Pancreas (tissue), 10 donors: Measurements from ENCODE around the gene CFAP157. TPM values are rescaled to one million over a fixed set of nuclear protein-coding genes. Genes with fewer than 3 reads are reported as not detected.
A peak's percentile ranks its signal among the peaks of the same experiment; 100 is the strongest.

Experiments
- ATAC-seq, 4 donors: fragments of 200-7000 bp; cut with Tn5 transposase; one replicate each; pipeline versions ENCODE4 v1.8.0 to v1.9.1; 2020; ENCODE audit warnings: mild to moderate bottlenecking in 4 of 4, moderate library complexity in 4 of 4
- DNase-seq, 6 donors: peaks; one replicate each; pipeline ENCODE4 v3.0.0-alpha.2; 2020
- FAIRE-seq: peaks from 2 replicates; lab custom pipeline; 2012; peaks lifted over from hg19 to GRCh38; lab: Jason Lieb, UNC
- H3K27ac ChIP-seq, 4 donors: fragments of 200-600 bp; sonication (generic); 1 replicate in 3 of 4; 2 replicates in 1 of 4; pipeline versions ENCODE4 v1.5.0 to v1.8.0; 2020
- H3K27me3 ChIP-seq, 4 donors: fragments of 200-600 bp; one replicate each; pipeline ENCODE4 v1.8.0; 2021
- H3K36me3 ChIP-seq, 3 donors: fragments of 200-600 bp; sonication (generic) in 1 of 3; one replicate each; pipeline versions ENCODE4 v1.5.0 to v1.8.0; 2020 to 2021
- H3K4me1 ChIP-seq, 3 donors: fragments of 200-600 bp; one replicate each; pipeline ENCODE4 v1.8.0; 2021
- H3K4me3 ChIP-seq, 4 donors: fragments of 200-600 bp; sonication (generic) in 2 of 4; one replicate each; pipeline versions ENCODE4 v1.5.0 to v1.8.0; 2020 to 2021
- H3K9me3 ChIP-seq, 4 donors: fragments of 200-600 bp; one replicate each; pipeline ENCODE4 v1.8.0; 2021
- CTCF ChIP-seq, 4 donors: fragments of 200-600 bp; sonication (generic) in 3 of 4; IDR thresholded peaks; one replicate each; pipeline versions ENCODE4 v1.5.0 to v1.8.0; 2021; ENCODE audit warnings: antibody characterized with exemption in 4 of 4
- WGBS, 2 donors: extraction: QIAGEN DNeasy Blood & Tissue Kit; methylation state at CpG; one replicate each; pipeline ENCODE4 v1.1.7; 2013; 5-methylcytosine and 5-hydroxymethylcytosine counted together
- intact Hi-C, 3 donors: fragments of 100-400 bp; cut with DNase I; formaldehyde crosslinking; loops; one replicate each; pipeline versions ENCODE4 v1.11.1 to v1.14.2; 2022
- polyA plus RNA-seq, 2 donors: library from polyadenylated mRNA; stranded (reverse); fragments of 200-250 nt; gene quantifications; one replicate each; pipeline ENCODE4 v1.2.3, GENCODE V29; 2013
- total RNA-seq, 6 donors: library from RNA; stranded (reverse); fragmentation: NEBNext Ultra II Directional in 4 of 6; extraction: Animal tissue kit (Norgen Biotek cat#: 25700) in 4 of 6; gene quantifications; one replicate each; pipeline versions ENCODE4 v1.2.1 to v1.2.4, GENCODE V29; 2021 to 2023
- donor health status: healthy with polysubstance abuse.
- donor health status: DM: no; HTN: no; CAD: no; lungs with moderate emphysema.
- donor health status: DM: no; HTN: no; CAD: no.
- donor health status: control.
- donor health status: control.
- donor health status: Bipolar disorder and iron deficiency.
- donor health status: DM: yes; HTN: yes; CAD: no.
- donor health status: DM: no; HTN: no; CAD: no.
- donor health status: DM: no; HTN: no; CAD: no.
- donor health status: DM: yes; HTN: yes; CAD: no.

The CFAP157 gene
- total and polyA plus RNA-seq, 8 donors = 0.12 to 2.1 (median 0.23) TPM; not detected in 1

- H3K36me3 ChIP-seq = no peaks in the 10 kb centered on the region
- ATAC-seq (no peak), FAIRE-seq (no peak), DNase-seq (peak in 2 of 6 donors; percentile 66 to 86)
- no peak for TF ChIP-seq CTCF (IDR thresholded peaks at IDR 0.05)
- intact Hi-C loops = loop anchor here in 2 of 3 donors (5.0 to 10.0 kb wide), 2 partner anchors 142 to 239 kb away; no protein-coding TSS in a partner anchor
- 30 to 34% methylated on average over 22 of the region's 22 CpGs for WGBS, 2 donors
- no peaks in the 10 kb centered on the region for H3K9me3 ChIP-seq
- no peaks in the 10 kb centered on the region for H3K27me3 ChIP-seq
- H3K27ac ChIP-seq = peak overlapping the region in 3 of 4 donors; percentile 93 to 94 (median 93)
- H3K4me3 ChIP-seq = peak overlapping the region; percentile 61 to 94 (median 68)
- peaks cover 0 to 6% (median 4%) of the 10 kb centered on the region in 3 donors for H3K4me1 ChIP-seq
Observed at GRCh38 chr9:127734247-127734746, 27.5 kb downstream of the CFAP157 start.

- intact Hi-C loops = loop anchor here in 2 of 3 donors (5.0 to 10.0 kb wide), 4 partner anchors 132 to 240 kb away; no protein-coding TSS in a partner anchor
- Histone ChIP-seq H3K27me3 (no peaks in the 10 kb centered on the region), H3K9me3 (no peaks in the 10 kb centered on the region), H3K36me3 (no peaks in the 10 kb centered on the region), H3K27ac (peak within 1 kb of the TSS; percentile 87 to 94 (median 93)), H3K4me3 (peak within 1 kb of the TSS; percentile 61 to 94 (median 68)), H3K4me1 (peaks cover 0 to 6% (median 4%) of the 10 kb centered on the region in 3 donors)
- FAIRE-seq = no peak
- 0 to 1% methylated on average over 72 to 76 of the region's 76 CpGs for WGBS, 2 donors
- peak; percentile 94 to 97 (median 96) for ATAC-seq
- peak; percentile 88 to 90 (median 88) for TF ChIP-seq CTCF (IDR thresholded peaks at IDR 0.05)
- peak; percentile 95 to 99 (median 98) for DNase-seq
Observed at GRCh38 chr9:127734747-127735529, 28.1 kb downstream of the CFAP157 start, which contains the start of gene TOR2A. TOR2A (minus strand) TSS chr9:127735294; CDS start chr9:127735270, 24 bp downstream.

GRCh38 chr9:127735530-127736185, 28.9 kb downstream of the CFAP157 start:
- FAIRE-seq = no peak
- Histone ChIP-seq H3K4me3 (no peak overlapping the region), H3K27me3 (no peaks in the 10 kb centered on the region)

GRCh38 chr9:127738666-127739065, 31.9 kb downstream of the CFAP157 start:
- peak in 1 of 6 donors; percentile 62 for DNase-seq
- intact Hi-C loops = loop anchor here in 2 of 3 donors (5.0 to 10.0 kb wide), 3 partner anchors 129 to 244 kb away; no protein-coding TSS in a partner anchor
- WGBS, 2 donors = 69 to 87% methylated on average over 13 of the region's 13 CpGs

More at GRCh38 chr9:127735530-127736185, 28.9 kb downstream of the CFAP157 start:
- DNase-seq = no peak
- WGBS, 2 donors = 13 to 18% methylated on average over 15 of the region's 15 CpGs
- intact Hi-C loops = loop anchor here in 2 of 3 donors (5.0 to 10.0 kb wide), 3 partner anchors 132 to 241 kb away; no protein-coding TSS in a partner anchor
- Histone ChIP-seq H3K27ac (peak overlapping the region in 2 of 4 donors; percentile 93 to 94), H3K9me3 (no peaks in the 10 kb centered on the region), H3K36me3 (no peaks in the 10 kb centered on the region), H3K4me1 (peaks cover 0 to 6% (median 4%) of the 10 kb centered on the region in 3 donors)
- TF ChIP-seq CTCF (IDR thresholded peaks at IDR 0.05) = no peak
- ATAC-seq = no peak

More at GRCh38 chr9:127738666-127739065, 31.9 kb downstream of the CFAP157 start:
- no peak for FAIRE-seq
- Histone ChIP-seq H3K27ac (no peak overlapping the region), H3K36me3 (no peaks in the 10 kb centered on the region), H3K4me1 (peaks cover 0 to 6% (median 4%) of the 10 kb centered on the region in 3 donors), H3K9me3 (no peaks in the 10 kb centered on the region), H3K27me3 (no peaks in the 10 kb centered on the region), H3K4me3 (no peak overlapping the region)
- TF ChIP-seq CTCF (IDR thresholded peaks at IDR 0.05) = no peak
- no peak for ATAC-seq
